HG03066 (cell line): ENCODE measurements around the gene ZNF571.

Experiments
- ATAC-seq: cut with Tn5 transposase; IDR thresholded peaks from one replicate; pipeline ENCODE4 v1.9.1; 2021; ENCODE audit warnings: low read depth; ENCODE audit not compliant: unreplicated experiment

The ZNF571 gene

GRCh38 chr19:37594304-37594981, at the start of gene ZNF571, which contains the start of gene ZNF540:
TSS of gene ZNF571 (minus strand) at chr19:37594792. CDS start at chr19:37586676, 8,116 bp downstream.
TSS of gene ZNF540 (plus strand) at chr19:37594876. CDS start at chr19:37598448, 3,572 bp downstream.
- ATAC-seq, result peak; percentile 94

GRCh38 chr19:37635076-37636056, 40.8 kb upstream of the ZNF571 start:
- no peak for ATAC-seq

- peak; percentile 30 for ATAC-seq
Measured at GRCh38 chr19:37594982-37595382, 390 bp upstream of the ZNF571 start.

- ATAC-seq, result no peak
Measured at GRCh38 chr19:37593996-37594303, 642 bp downstream of the ZNF571 start.

DNA sequence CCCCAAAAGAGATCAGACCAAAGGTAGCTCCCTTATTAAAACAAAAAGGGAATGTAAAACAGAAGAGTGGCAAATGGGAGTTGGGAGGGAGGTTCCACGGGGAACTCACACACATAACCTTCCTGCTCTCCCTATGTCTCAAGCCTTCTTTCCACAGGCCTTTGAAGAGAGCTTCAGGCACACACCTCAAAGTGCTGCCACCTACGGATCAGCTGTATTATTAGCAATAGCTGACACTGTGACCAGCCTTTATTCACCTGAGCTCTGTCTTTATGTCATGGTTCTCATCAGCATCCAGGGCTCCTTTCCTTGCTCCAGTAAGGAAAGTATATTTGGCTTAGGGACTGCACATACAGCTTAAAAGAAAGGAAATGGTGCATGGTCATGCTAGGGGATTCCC, 11.3 kb downstream of the ZNF571 start:
- ATAC-seq, result no peak

DNA sequence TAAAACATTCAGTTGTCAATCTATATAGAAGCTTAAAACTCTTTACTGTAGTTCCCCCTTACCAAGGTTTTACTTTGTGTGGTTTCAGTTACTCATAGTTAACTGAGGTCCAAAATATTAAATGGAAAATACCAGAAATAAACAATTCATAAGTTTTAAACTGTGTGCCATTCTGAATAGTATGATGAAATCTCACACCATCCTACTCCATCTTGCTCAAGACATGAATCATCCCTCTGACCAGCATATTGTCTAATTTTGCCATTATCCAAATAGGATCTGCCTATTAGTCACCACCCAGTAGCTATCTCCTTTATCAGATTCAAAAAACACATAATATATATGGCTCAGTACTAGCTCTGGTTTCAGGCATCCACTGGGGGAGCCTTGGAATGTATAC, 22.4 kb downstream of the ZNF571 start:
- ATAC-seq, result no peak

DNA sequence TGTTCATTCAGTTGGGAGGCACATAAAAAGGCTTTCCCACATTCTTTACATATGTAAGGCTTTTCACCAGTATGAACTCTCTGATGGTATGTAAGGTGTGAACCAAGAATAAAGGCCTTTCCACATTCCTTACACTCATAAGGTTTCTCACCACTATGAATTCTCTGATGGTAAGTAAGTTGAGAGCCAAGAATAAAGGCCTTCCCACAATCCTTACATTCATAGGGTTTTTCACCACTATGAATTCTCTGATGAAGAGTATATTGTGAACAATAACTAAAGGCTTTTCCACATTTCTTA, 29.3 kb downstream of the ZNF571 start:
- no peak for ATAC-seq

DNA sequence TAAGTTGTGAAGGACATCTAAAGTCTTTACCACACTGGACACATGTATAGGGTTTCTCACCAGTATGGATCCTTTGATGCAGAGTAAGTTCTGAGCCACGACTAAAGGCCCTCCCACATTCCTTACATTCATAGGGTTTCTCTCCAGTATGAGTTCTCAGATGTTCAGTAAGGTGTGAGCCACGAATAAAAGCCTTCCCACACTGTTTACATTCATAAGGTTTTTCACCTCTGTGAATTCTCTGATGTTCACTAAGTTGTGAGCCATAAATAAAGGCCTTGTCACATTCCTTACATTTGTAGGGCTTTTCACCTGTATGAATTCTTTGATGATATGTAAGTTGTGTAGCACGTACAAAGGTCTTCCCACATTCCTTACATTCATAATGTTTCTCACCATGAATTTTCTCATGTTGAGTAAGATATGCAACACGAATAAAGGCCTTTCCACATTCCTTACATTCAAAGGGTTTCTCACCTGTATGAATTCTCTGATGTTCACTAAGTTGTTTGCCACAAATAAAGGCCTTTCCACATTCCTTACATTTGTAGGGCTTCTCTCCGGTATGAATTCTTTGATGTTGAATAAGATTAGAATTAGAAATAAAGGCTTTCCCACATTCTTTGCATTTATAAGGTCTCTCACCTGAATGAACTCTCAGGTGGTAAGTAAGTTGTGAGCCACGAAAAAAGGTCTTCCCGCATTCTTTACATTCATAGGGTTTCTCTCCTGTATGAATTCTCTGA, 29.8 kb downstream of the ZNF571 start:
- no peak for ATAC-seq

DNA sequence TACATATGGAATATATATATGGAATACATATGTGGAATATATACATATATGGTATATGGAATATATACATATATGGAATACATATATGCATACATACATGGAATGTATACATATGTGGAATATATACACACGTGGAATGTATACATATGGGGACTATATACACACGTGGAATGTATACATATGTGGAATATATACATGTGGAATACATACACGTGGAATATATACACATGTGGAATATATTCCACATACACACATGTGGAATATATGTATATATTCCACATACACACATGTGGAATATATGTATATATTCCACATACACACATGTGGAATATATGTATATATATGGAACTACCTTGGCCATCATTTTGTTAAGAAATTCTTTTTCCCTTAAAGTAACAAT, 31.1 kb downstream of the ZNF571 start:
- no peak for ATAC-seq

GRCh38 chr19:37551129-37551993, 43.2 kb downstream of the ZNF571 start:
- no peak for ATAC-seq

DNA sequence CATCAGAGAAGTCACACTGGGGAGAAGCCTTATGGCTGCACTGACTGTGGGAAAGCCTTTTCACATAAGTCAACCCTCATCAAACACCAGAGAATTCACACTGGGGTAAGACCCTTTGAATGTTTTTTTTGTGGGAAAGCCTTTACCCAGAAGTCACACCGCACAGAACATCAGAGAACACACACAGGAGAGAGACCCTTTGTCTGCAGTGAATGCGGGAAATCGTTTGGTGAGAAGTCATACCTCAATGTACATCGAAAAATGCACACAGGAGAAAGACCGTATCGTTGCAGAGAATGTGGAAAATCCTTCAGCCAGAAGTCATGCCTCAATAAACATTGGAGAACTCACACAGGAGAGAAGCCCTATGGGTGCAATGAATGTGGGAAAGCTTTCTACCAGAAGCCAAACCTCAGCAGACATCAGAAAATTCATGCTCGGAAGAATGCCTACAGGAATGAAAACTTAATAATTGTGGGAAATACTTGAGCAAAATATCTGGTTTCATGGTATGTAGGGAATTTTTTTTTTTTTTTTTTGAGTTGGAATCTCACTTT, 57.1 kb downstream of the ZNF571 start:
- no peak for ATAC-seq

DNA sequence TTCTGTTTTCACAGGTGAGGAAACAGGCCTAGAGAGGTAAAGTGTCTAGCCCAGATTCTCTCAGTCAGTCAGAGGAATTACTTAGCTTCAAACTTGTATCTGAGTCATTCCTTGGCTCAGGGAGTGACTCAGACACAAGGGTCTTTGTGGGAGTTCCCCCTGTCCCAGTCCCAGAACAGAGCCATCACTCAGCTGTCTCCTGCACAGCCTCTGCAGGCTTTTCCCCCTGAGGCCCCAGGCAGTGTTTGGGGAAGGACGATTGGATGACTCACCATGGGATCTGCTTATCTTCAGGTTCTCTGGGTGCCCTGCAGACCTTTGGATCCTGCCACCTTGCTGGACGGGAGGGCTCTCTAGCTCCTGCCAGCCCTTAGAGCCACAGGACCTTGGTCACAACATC, 74.7 kb downstream of the ZNF571 start:
- ATAC-seq, result no peak
